Measurements from ENCODE around the gene CLDN6. TPM values are rescaled to one million over a fixed set of nuclear protein-coding genes. Genes with fewer than 3 reads are reported as not detected.

The CLDN6 gene
- total and polyA plus RNA-seq, 12 donors, result 0.46 to 0.47 TPM; not detected in 10

DNA sequence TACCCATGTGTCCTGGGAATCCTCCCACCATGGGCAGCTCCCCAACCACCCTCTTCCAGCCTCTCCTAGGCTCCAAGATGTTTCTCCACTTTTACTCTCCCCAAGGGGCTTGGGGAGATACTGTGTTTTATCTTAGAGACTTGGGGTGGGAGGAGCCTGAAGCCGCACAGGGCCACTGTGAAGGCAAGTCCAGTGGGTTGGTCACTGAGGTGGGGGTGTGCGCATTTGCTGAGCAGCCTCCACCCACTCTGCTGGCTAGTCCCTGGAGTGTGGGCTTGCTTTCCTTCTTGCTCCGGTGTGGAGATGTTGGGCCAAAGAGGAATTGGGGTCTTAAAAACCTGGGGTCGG is 9.3 kb downstream of the CLDN6 start:
- H3K4me1 ChIP-seq (replicated peaks in 1 of 2), result peaks cover 0 to 4% of the 10 kb centered on the region in 2 donors
- H3K4me3 ChIP-seq, result no peak overlapping the region
- TF ChIP-seq, protein P1, sequence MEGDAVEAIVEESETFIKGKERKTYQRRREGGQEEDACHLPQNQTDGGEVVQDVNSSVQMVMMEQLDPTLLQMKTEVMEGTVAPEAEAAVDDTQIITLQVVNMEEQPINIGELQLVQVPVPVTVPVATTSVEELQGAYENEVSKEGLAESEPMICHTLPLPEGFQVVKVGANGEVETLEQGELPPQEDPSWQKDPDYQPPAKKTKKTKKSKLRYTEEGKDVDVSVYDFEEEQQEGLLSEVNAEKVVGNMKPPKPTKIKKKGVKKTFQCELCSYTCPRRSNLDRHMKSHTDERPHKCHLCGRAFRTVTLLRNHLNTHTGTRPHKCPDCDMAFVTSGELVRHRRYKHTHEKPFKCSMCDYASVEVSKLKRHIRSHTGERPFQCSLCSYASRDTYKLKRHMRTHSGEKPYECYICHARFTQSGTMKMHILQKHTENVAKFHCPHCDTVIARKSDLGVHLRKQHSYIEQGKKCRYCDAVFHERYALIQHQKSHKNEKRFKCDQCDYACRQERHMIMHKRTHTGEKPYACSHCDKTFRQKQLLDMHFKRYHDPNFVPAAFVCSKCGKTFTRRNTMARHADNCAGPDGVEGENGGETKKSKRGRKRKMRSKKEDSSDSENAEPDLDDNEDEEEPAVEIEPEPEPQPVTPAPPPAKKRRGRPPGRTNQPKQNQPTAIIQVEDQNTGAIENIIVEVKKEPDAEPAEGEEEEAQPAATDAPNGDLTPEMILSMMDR (IDR thresholded peaks at IDR 0.05), result no peak
- no peak for TF ChIP-seq POLR2A (IDR thresholded peaks at IDR 0.05)
- DNase-seq, result no peak
- H3K27ac ChIP-seq, result no peak overlapping the region
- WGBS, 4 donors, result 32 to 53% (median 39%) methylated on average over 4 of the region's 4 CpGs
- peaks cover 12% of the 10 kb centered on the region for H3K27me3 ChIP-seq
- H3K9me3 ChIP-seq (replicated peaks in 1 of 3), result no peaks in the 10 kb centered on the region
- intact Hi-C loops (cut with DNase I), result no loop called here
- no peaks in the 10 kb centered on the region for H3K36me3 ChIP-seq (replicated peaks in 1 of 2)

DNA sequence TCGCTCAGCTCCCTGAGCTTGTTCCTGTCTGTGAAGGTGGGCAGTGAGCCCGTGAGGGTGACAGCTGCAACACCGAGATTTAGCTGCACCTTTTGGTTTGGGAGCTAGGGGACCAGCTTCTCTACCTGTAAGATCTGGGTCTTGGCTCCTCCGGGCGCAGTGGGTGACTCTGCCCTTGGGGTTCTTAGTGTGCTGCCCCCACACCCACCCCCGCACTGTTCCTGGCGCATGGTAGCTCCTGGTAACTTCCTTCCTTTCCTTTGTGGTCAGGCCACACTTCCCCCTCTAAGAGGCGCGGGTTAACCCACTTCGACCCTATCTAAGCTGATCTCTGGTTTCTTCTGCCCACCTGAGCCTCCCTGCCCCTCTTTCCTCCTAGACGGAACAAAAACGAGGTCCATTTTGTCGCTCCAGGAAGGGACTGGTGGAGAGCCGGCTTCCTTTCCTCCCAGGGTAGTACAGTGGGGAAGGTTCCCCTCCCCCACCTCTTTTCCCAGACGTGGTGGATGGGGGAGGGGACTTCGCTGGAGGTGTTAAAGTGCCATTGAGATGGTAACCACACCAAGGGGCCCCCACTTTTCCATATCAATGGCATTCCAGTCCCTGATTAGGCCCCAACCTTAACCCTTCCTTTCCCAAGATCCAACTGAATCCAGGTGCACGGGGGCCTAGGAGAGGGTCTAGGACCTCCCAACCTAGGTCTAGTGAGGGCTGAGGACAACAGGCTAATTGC is 9.9 kb downstream of the CLDN6 start:
- Histone ChIP-seq H3K4me1 (replicated peaks in 1 of 2) (peaks cover 0 to 4% of the 10 kb centered on the region in 2 donors), H3K27ac (no peak overlapping the region), H3K27me3 (peaks cover 12% of the 10 kb centered on the region), H3K9me3 (replicated peaks in 1 of 3) (no peaks in the 10 kb centered on the region), H3K4me3 (no peak overlapping the region), H3K36me3 (replicated peaks in 1 of 2) (no peaks in the 10 kb centered on the region)
- TF ChIP-seq, protein P1 (IDR thresholded peaks at IDR 0.05), result no peak
- no peak for TF ChIP-seq POLR2A (IDR thresholded peaks at IDR 0.05)
- intact Hi-C loops (cut with DNase I), result no loop called here
- 18 to 23% (median 19%) methylated on average over 15 to 17 of the region's 17 CpGs for WGBS, 4 donors
- no peak for DNase-seq

DNA sequence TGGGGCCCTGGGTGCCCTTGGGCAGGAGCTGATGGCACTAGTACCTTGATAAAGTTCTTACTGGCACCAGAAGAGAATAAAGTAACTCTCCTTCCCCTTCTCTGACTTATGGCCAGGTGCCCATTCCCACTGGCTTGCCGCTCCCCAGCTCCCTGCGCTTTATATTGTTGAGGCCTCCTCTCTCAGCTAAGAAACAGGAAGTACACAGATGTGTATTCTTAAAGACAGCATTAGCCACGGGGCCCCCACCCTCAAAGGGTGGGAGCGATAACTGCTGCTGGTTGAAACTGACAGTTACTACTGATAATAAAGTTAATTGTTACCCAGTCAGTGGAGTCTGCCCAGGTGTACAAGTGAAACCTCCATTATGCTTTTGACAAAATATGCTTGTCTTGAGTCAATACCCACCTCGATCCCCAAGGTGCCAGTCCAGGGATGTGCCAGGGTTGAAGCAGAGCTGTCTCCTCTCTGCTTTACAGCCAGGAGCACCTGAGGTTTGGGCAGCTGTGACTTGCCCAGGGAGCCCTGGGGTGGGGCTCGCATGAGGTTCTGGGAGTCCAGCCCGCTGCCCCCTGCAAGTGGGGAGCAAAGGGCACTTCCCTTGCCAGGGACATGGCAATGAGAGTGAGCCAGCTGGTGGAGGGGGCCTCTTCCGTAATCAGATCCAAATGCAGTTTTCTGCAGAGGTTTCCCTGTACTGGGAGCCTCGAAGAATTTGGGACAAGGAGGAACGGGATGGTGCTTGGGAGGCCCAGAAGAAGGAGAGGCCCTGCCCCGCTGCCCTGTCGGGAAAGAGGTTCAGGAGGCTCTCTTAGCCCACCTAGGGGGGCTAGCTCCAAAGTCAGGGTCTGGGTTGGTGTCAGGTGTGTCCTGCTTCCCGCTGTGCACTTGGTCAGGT is 10.7 kb downstream of the CLDN6 start:
- H3K4me1 ChIP-seq (replicated peaks in 1 of 2), result peaks cover 0 to 4% of the 10 kb centered on the region in 2 donors
- 51 to 71% (median 57%) methylated on average over 9 to 13 of the region's 13 CpGs for WGBS, 4 donors
- intact Hi-C loops (cut with DNase I), result no loop called here
- H3K27me3 ChIP-seq, result peaks cover 12% of the 10 kb centered on the region
- DNase-seq, result no peak
- no peak overlapping the region for H3K4me3 ChIP-seq
- H3K9me3 ChIP-seq (replicated peaks in 1 of 3), result no peaks in the 10 kb centered on the region
- TF ChIP-seq POLR2A (IDR thresholded peaks at IDR 0.05), result no peak
- TF ChIP-seq, protein P1 (IDR thresholded peaks at IDR 0.05), result no peak
- H3K36me3 ChIP-seq (replicated peaks in 1 of 2), result no peaks in the 10 kb centered on the region
- H3K27ac ChIP-seq, result no peak overlapping the region

DNA sequence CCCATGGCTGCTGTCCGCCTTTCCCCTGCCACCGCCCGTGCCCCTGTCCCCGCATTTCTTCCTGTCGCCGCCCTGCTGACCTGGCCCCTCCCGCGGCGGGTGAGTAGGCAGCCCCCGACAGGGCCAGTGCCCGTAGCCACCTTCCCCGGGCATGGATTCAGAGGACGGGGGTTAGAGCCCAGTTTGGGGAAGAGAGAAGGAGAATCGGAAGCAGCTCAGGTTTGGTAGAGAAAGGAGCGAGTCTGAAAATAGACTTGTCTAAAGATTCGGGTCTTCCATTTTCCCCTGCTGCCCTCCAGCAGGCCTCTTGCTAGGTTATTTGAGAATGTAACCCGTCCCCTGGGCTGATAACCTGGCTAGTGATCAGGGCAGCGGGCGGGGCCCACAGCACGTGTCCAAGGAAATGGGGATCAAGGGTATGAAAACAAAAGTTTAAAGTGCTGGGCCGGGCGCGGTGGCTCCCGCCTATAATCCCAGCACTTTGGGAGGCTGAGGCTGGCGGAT is 13.2 kb downstream of the CLDN6 start:
- TF ChIP-seq POLR2A (IDR thresholded peaks at IDR 0.05), result no peak
- TF ChIP-seq, protein P1 (IDR thresholded peaks at IDR 0.05), result no peak
- WGBS, 4 donors, result 9 to 15% (median 10%) methylated on average over 18 to 25 of the region's 25 CpGs

More for the DNA sequence above, 13.2 kb downstream of the CLDN6 start:
- DNase-seq, result no peak
- Histone ChIP-seq H3K36me3 (replicated peaks in 1 of 2) (no peaks in the 10 kb centered on the region), H3K27me3 (peaks cover 12% of the 10 kb centered on the region), H3K9me3 (replicated peaks in 1 of 3) (no peaks in the 10 kb centered on the region), H3K27ac (no peak overlapping the region), H3K4me1 (replicated peaks in 1 of 2) (peaks cover 0 to 4% of the 10 kb centered on the region in 2 donors), H3K4me3 (peak overlapping the region in 1 of 4 donors; percentile 45)
- intact Hi-C loops (cut with DNase I), result no loop called here

Data from adrenal gland (tissue), 12 donors.